Endothelial cell of umbilical vein (primary cell): ENCODE results near the gene TMX1. TPM values are rescaled to one million over a fixed set of nuclear protein-coding genes. Genes with fewer than 3 reads are reported as not detected.

Experiments
- BruUV-seq: library from RNA; stranded (reverse); fragments of 400-500 nt; replicated peaks from 2 replicates; lab custom pipeline; 2021; lab: Mats Ljungman, UMichigan
- CTCF ChIA-PET: fragments of 300-600, 350-600 bp; sonication (Branson Sonifier 250); formaldehyde crosslinking; loops from one replicate; lab custom pipeline; 2021; ENCODE audit warnings: antibody characterized with exemption, inconsistent platforms; lab: Charles Lee
- POLR2A ChIA-PET: fragments of 300-600, 350-600 bp; sonication (Branson Sonifier 250); formaldehyde crosslinking; loops from one replicate; lab custom pipeline; 2021; ENCODE audit warnings: antibody characterized with exemption, inconsistent platforms; lab: Charles Lee
- DNase-seq: peaks from one replicate; pipeline ENCODE4 v3.0.0-alpha.2; 2011; ENCODE audit warnings: low read depth, low spot score
- FAIRE-seq: peaks from 2 replicates; lab custom pipeline; 2011; peaks lifted over from hg19 to GRCh38; lab: Jason Lieb, UNC
- H2AFZ ChIP-seq: 2 replicates; pipeline ENCODE4 v1.6.0; 2012; ENCODE audit warnings: low read depth, low read length, control low read depth, inconsistent platforms
- H3K27ac ChIP-seq: 2 replicates; pipeline ENCODE4 v1.5.1; 2011; ENCODE audit warnings: low read depth, mild to moderate bottlenecking, control low read depth, low read length, moderate library complexity; ENCODE audit not compliant: insufficient read depth
- H3K27me3 ChIP-seq, 2 experiments: 2 replicates each; pipeline versions ENCODE4 v1.6.0 to v1.6.1; 2011; ENCODE audit warnings: low read length in 2 of 2, mixed read lengths in 1 of 2; ENCODE audit not compliant: control insufficient read depth in 2 of 2, insufficient read depth in 2 of 2
- H3K36me3 ChIP-seq, 2 experiments: 2 replicates in 1 of 2; 3 replicates in 1 of 2; pipeline ENCODE4 v1.5.1; 2011; ENCODE audit warnings: low read length in 2 of 2, mild to moderate bottlenecking in 1 of 2, moderate library complexity in 1 of 2; ENCODE audit not compliant: control insufficient read depth in 2 of 2, insufficient read depth in 2 of 2; ENCODE audit errors: extremely low read depth in 1 of 2
- H3K4me1 ChIP-seq: 3 replicates; pipeline ENCODE4 v1.5.1; 2011; ENCODE audit warnings: mild to moderate bottlenecking, low read length; ENCODE audit not compliant: control insufficient read depth, insufficient read depth; ENCODE audit errors: extremely low read depth
- H3K4me2 ChIP-seq: 2 replicates; pipeline ENCODE4 v1.6.1; 2011; ENCODE audit warnings: low read length, control low read depth, mixed read lengths; ENCODE audit not compliant: insufficient read depth
- H3K4me3 ChIP-seq, 3 experiments: fragments of 200-600 bp in 1 of 3; sonication (generic), shearing (Covaris generic) in 1 of 3; replicated peaks in 1 of 3; 2 replicates each; pipeline ENCODE4 v1.5.1; 2011 to 2016; ENCODE audit warnings: control low read depth in 3 of 3, low read length in 3 of 3, mild to moderate bottlenecking in 2 of 3, inconsistent platforms in 1 of 3, low read depth in 1 of 3, moderate library complexity in 1 of 3; ENCODE audit not compliant: insufficient read depth in 1 of 3
- H3K79me2 ChIP-seq: 2 replicates; pipeline ENCODE4 v1.6.0; 2012; ENCODE audit warnings: low read length, inconsistent platforms; ENCODE audit not compliant: control insufficient read depth, insufficient read depth
- H3K9ac ChIP-seq: replicated peaks from 2 replicates; pipeline ENCODE3; 2011; ENCODE audit warnings: low read length, control low read depth; ENCODE audit not compliant: insufficient read depth; ENCODE audit errors: extremely low read depth
- H3K9me1 ChIP-seq: replicated peaks from 3 replicates; pipeline ENCODE4 v1.6.0; 2011; ENCODE audit warnings: mild to moderate bottlenecking, low read length; ENCODE audit not compliant: control insufficient read depth, insufficient read depth; ENCODE audit errors: extremely low read depth
- H3K9me3 ChIP-seq: replicated peaks from 2 replicates; pipeline ENCODE4 v1.5.1; 2012; ENCODE audit warnings: low read length, inconsistent platforms; ENCODE audit not compliant: control insufficient read depth, insufficient read depth
- H4K20me1 ChIP-seq: replicated peaks from 2 replicates; pipeline ENCODE3; 2011; ENCODE audit warnings: mild to moderate bottlenecking, low read length; ENCODE audit not compliant: control insufficient read depth, insufficient read depth; ENCODE audit errors: extremely low read depth
- CTCF ChIP-seq, 2 donors: IDR thresholded peaks; 1 replicate in 1 of 2; 2 replicates in 1 of 2; pipeline ENCODE4 v1.5.1; 2011; ENCODE audit warnings: low read length in 2 of 2, mild to moderate bottlenecking in 2 of 2, moderate library complexity in 2 of 2, control low read depth in 1 of 2, inconsistent platforms in 1 of 2, low read depth in 1 of 2; ENCODE audit not compliant: insufficient read depth in 1 of 2; ENCODE audit errors: extremely low read depth in 1 of 2
- EZH2 ChIP-seq: IDR thresholded peaks from 2 replicates; pipeline ENCODE4 v1.6.1; 2012; ENCODE audit warnings: borderline replicate concordance, low read depth, mild to moderate bottlenecking, moderate library complexity, low read length, inconsistent platforms; ENCODE audit not compliant: severe bottlenecking
- FOS ChIP-seq: IDR thresholded peaks from 2 replicates; pipeline ENCODE4 v1.6.1; 2011; ENCODE audit warnings: mild to moderate bottlenecking, low read length, moderate library complexity, borderline replicate concordance; ENCODE audit not compliant: insufficient read depth
- GATA2 ChIP-seq: IDR thresholded peaks from 2 replicates; pipeline ENCODE4 v1.7.0; 2011; ENCODE audit warnings: low read depth, mild to moderate bottlenecking, moderate library complexity, mixed read lengths, low read length; ENCODE audit not compliant: insufficient read length, insufficient read depth
- JUN ChIP-seq: IDR thresholded peaks from 2 replicates; pipeline ENCODE4 v1.6.1; 2011; ENCODE audit warnings: borderline replicate concordance, low read depth; ENCODE audit not compliant: insufficient read length, insufficient read depth
- MAX ChIP-seq: IDR thresholded peaks from 2 replicates; pipeline ENCODE4 v1.6.1; 2011; ENCODE audit not compliant: insufficient read depth, insufficient read length
- MYC ChIP-seq: IDR thresholded peaks from one replicate; pipeline ENCODE4 v1.6.1; 2011; ENCODE audit warnings: mild to moderate bottlenecking, low read depth, low read length
- POLR2A ChIP-seq: IDR thresholded peaks from 2 replicates; pipeline ENCODE4 v1.6.1; 2012; ENCODE audit warnings: low read depth, mild to moderate bottlenecking, control low read depth, low read length
- POLR2AphosphoS5 ChIP-seq: IDR thresholded peaks from 2 replicates; pipeline ENCODE4 v1.6.1; 2012; ENCODE audit warnings: low read depth, mild to moderate bottlenecking, control low read depth, low read length, moderate library complexity; ENCODE audit not compliant: insufficient read depth
- dilution Hi-C: fragments of 300-500 bp; cut with MboI; formaldehyde crosslinking; loops from one replicate; pipeline ENCODE4 v1.15.0; 2019; ENCODE audit warnings: low sequenced_read_pairs; ENCODE audit not compliant: extremely low pct_ligation_motif_present
- intact Hi-C: fragments of 100-400 bp; cut with micrococcal nuclease; formaldehyde crosslinking; loops from one replicate; pipeline ENCODE4 v1.10.0; 2022
- polyA plus RNA-seq, 4 experiments: library from polyadenylated mRNA; depleted of rRNA in 3 of 4; stranded (reverse) in 3 of 4; unstranded in 1 of 4; fragments of >200 nt; gene quantifications; 2 replicates each; pipeline versions ENCODE4 v1.2.1 to v1.2.3, GENCODE V29; 2011 to 2012; ENCODE audit warnings: missing spikeins in 1 of 4
- total RNA-seq: library from RNA; stranded (reverse); gene quantifications from 2 replicates; pipeline ENCODE4 v1.2.3, GENCODE V29; 2021

Gene TMX1
- total and polyA plus RNA-seq, 2 donors (not counting 3 experiments of a cell fraction or from before 2014, with no cell fraction given) = 11.4 to 41.9 TPM

GRCh38 chr14:51258788-51259187 is 18.7 kb downstream of the TMX1 start:
- no peak overlapping the region for H3K4me3 ChIP-seq
- FAIRE-seq (no peak), DNase-seq (no peak)
- no peaks in the 10 kb centered on the region for H3K79me2 ChIP-seq
- H3K4me1 ChIP-seq = no peaks in the 10 kb centered on the region
- H3K9me3 ChIP-seq = no peaks in the 10 kb centered on the region
- H4K20me1 ChIP-seq = no peaks in the 10 kb centered on the region
- H3K9ac ChIP-seq = no peak overlapping the region
- no peak for TF ChIP-seq POLR2AphosphoS5
- TF ChIP-seq CTCF (IDR thresholded peaks at IDR 0.05; ENCODE audit: extremely low read depth in 1 of 2, insufficient read depth in 1 of 2, low read depth in 1 of 2, low read length in 2 of 2) = no peak
- no peak for TF ChIP-seq FOS
- TF ChIP-seq JUN = no peak
- TF ChIP-seq EZH2 = no peak
- TF ChIP-seq GATA2 = no peak
- TF ChIP-seq MYC = no peak
- no peak for TF ChIP-seq POLR2A
- no peak for TF ChIP-seq MAX
- ChIA-PET POLR2A (no interaction called here), CTCF (no interaction called here)
- no peak overlapping the region for H3K27ac ChIP-seq
- no peak overlapping the region for H3K4me2 ChIP-seq
- intact Hi-C loops = no loop called here
- H2AFZ ChIP-seq = no peak overlapping the region
- no peaks in the 10 kb centered on the region for H3K9me1 ChIP-seq
- no peaks in the 10 kb centered on the region for H3K27me3 ChIP-seq
- no TSS peak for BruUV-seq
- H3K36me3 ChIP-seq = peaks cover 0 to 2% of the 10 kb centered on the region in 2 experiments
- dilution Hi-C loops = no loop called here
